Placental pericyte (primary cell): ENCODE data around the gene SLTM. TPM values are rescaled to one million over a fixed set of nuclear protein-coding genes. Genes with fewer than 3 reads are reported as not detected.

Source experiments
- small RNA-seq: library from RNA; depleted of rRNA; stranded (forward); fragments of <200 nt; gene quantifications from one replicate; pipeline ENCODE3, GENCODE V24; 2012; ENCODE audit warnings: low replicate concordance
- total RNA-seq: library from RNA; depleted of rRNA; stranded (reverse); fragments of >200 nt; gene quantifications from 2 replicates; pipeline ENCODE4 v1.2.3, GENCODE V29; 2012

Gene SLTM
- total RNA-seq = 72.3 and 88.4 TPM in 2 replicates

GRCh38 chr15:58933281-58934113, at the start of gene SLTM:
Gene SLTM (minus strand): TSS chr15:58933679. CDS start chr15:58933565, 114 bp downstream.

Small RNA genes within 50 kb of the gene (small RNA-seq; reads per million reads assigned to genes)
- gene ZNF444P1 = not detected

Other genes with a start within 250 kb of the SLTM start
- gene ADAM10, start 184.0 kb downstream of the SLTM start, total RNA-seq = 120 and 271 TPM in 2 replicates
- 24.6 and 26.7 TPM in 2 replicates for gene MINDY2, start 162.4 kb downstream of the SLTM start, total RNA-seq
- gene RNF111, start 54.0 kb upstream of the SLTM start, total RNA-seq = 22.3 and 28.1 TPM in 2 replicates
- gene CCNB2, start 171.5 kb upstream of the SLTM start, total RNA-seq = 4.6 and 48.0 TPM in 2 replicates